ENCODE results near the gene CDC42EP2. TPM values are rescaled to one million over a fixed set of nuclear protein-coding genes. Genes with fewer than 3 reads are reported as not detected.

Gene CDC42EP2
- total RNA-seq, 6 experiments from 2014 or later = 0.55 to 3.4 (median 2.3) TPM

- Histone ChIP-seq H3K4me1 (peaks cover 0 to 7% (median 3%) of the 10 kb centered on the region in 4 donors), H3K27ac (no peak overlapping the region), H3K4me3 (no peak overlapping the region), H3K36me3 (no peaks in the 10 kb centered on the region), H3K9me3 (no peaks in the 10 kb centered on the region), H3K27me3 (no peaks in the 10 kb centered on the region)
- 0% methylated on average over 4 of the region's 4 CpGs for WGBS (ENCODE audit: insufficient coverage, low coverage, low lambda C conversion rate, missing lambda C conversion rate)
- DNase-seq = no peak
- intact Hi-C loops (cut with DNase I) = loop anchor here (5.0 to 10.0 kb wide), 2 partner anchors 48 to 146 kb away; no protein-coding TSS in a partner anchor
- peak; percentile 75 to 91 (median 86) for ATAC-seq
- TF ChIP-seq, protein P1, sequence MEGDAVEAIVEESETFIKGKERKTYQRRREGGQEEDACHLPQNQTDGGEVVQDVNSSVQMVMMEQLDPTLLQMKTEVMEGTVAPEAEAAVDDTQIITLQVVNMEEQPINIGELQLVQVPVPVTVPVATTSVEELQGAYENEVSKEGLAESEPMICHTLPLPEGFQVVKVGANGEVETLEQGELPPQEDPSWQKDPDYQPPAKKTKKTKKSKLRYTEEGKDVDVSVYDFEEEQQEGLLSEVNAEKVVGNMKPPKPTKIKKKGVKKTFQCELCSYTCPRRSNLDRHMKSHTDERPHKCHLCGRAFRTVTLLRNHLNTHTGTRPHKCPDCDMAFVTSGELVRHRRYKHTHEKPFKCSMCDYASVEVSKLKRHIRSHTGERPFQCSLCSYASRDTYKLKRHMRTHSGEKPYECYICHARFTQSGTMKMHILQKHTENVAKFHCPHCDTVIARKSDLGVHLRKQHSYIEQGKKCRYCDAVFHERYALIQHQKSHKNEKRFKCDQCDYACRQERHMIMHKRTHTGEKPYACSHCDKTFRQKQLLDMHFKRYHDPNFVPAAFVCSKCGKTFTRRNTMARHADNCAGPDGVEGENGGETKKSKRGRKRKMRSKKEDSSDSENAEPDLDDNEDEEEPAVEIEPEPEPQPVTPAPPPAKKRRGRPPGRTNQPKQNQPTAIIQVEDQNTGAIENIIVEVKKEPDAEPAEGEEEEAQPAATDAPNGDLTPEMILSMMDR (IDR thresholded peaks at IDR 0.05) = peak; percentile 68 to 88 (median 77)
- TF ChIP-seq POLR2A (IDR thresholded peaks at IDR 0.05) = no peak
These were observed 51.7 kb downstream of the CDC42EP2 start for GRCh38 chr11:65366340-65366773.

DNA sequence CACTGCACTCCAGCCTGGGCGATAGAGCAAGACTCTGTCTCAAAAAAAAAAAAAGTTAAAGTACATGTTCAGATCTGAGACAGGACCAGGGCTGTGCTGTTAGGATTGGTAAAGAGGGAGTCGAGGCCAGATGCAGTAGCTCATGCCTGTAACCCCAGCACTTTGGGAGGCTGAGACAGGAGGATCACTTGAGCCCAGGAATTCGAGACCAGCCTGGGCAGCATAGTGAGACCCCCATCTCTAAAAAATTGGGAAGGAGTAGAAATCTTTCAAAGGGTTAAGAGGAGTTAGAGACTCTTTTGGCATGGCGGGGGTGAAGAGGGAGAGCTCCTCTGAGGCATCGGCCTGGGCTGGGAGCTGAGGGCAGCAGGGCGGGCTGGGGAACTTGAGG, 56.0 kb downstream of the CDC42EP2 start:
- TF ChIP-seq POLR2A (IDR thresholded peaks at IDR 0.05) = no peak
- TF ChIP-seq, protein P1 (IDR thresholded peaks at IDR 0.05) = no peak

More for the DNA sequence above, 56.0 kb downstream of the CDC42EP2 start:
- Histone ChIP-seq H3K36me3 (no peaks in the 10 kb centered on the region), H3K4me3 (no peak overlapping the region), H3K27ac (peak overlapping the region; percentile 35 to 72 (median 64)), H3K4me1 (peaks cover 0 to 7% (median 3%) of the 10 kb centered on the region in 4 donors), H3K9me3 (no peaks in the 10 kb centered on the region), H3K27me3 (no peaks in the 10 kb centered on the region)
- ATAC-seq (peak in 2 of 4 donors; percentile 6 to 14), DNase-seq (no peak)
- intact Hi-C loops (cut with DNase I) = no loop called here
- 88% methylated on average over 3 of the region's 6 CpGs for WGBS (ENCODE audit: insufficient coverage, low coverage, low lambda C conversion rate, missing lambda C conversion rate)

Other genes with a start within 250 kb of the CDC42EP2 start
- 1 to 10 TPM in 3 of 6 experiments, under 1 TPM in 3; 0.31 to 2.3 (median 1.0) TPM for gene CDCA5, start 230.8 kb upstream of the CDC42EP2 start, total RNA-seq
- 10 to 100 TPM; 15.4 to 22.4 (median 18.0) TPM for gene ZFPL1, start 230.6 kb upstream of the CDC42EP2 start, total RNA-seq
- gene VPS51, start 218.7 kb upstream of the CDC42EP2 start, total RNA-seq = 100 to 1,000 TPM in 2 of 6 experiments, 10 to 100 TPM in 4; 41.5 to 170 (median 50.2) TPM
- gene TM7SF2, start 203.0 kb upstream of the CDC42EP2 start, total RNA-seq = 100 to 1,000 TPM in 1 of 6 experiments, 10 to 100 TPM in 5; 25.6 to 112 (median 37.8) TPM
- 10 to 100 TPM in 2 of 6 experiments, 1 to 10 TPM in 4; 4.9 to 15.7 (median 6.2) TPM for gene ZNHIT2, start 197.2 kb upstream of the CDC42EP2 start, total RNA-seq
- 100 to 1,000 TPM; 287 to 472 (median 343) TPM for gene FAU, start 192.7 kb upstream of the CDC42EP2 start, total RNA-seq
- 10 to 100 TPM; 26.3 to 51.7 (median 28.4) TPM for gene MRPL49, start 192.5 kb upstream of the CDC42EP2 start, total RNA-seq
- gene SYVN1, start 180.3 kb upstream of the CDC42EP2 start, total RNA-seq = 100 to 1,000 TPM in 4 of 6 experiments, 10 to 100 TPM in 2; 73.0 to 120 (median 109) TPM
- gene SPDYC, start 144.6 kb upstream of the CDC42EP2 start, total RNA-seq = 1 to 10 TPM in 2 of 6 experiments, under 1 TPM in 2, not detected in 2; 0.49 to 1.8 (median 0.87) TPM
- 100 to 1,000 TPM in 1 of 6 experiments, 10 to 100 TPM in 5; 55.7 to 124 (median 83.1) TPM for gene CAPN1, start 132.9 kb upstream of the CDC42EP2 start, total RNA-seq
- gene POLA2, start 52.9 kb upstream of the CDC42EP2 start, total RNA-seq = 1 to 10 TPM; 1.8 to 8.4 (median 3.5) TPM
- gene DPF2, start 19.0 kb downstream of the CDC42EP2 start, total RNA-seq = 10 to 100 TPM; 11.1 to 21.7 (median 19.4) TPM
- gene TIGD3, start 39.9 kb downstream of the CDC42EP2 start, total RNA-seq = under 1 TPM in 3 of 6 experiments, not detected in 3; 0.10 to 0.28 (median 0.20) TPM
- 10 to 100 TPM in 4 of 6 experiments, 1 to 10 TPM in 2; 7.5 to 17.5 (median 12.1) TPM for gene SLC25A45, start 67.8 kb downstream of the CDC42EP2 start, total RNA-seq
- gene FRMD8, start 71.8 kb downstream of the CDC42EP2 start, total RNA-seq = 10 to 100 TPM in 4 of 6 experiments, 1 to 10 TPM in 2; 7.7 to 17.1 (median 14.3) TPM
- 1,000 to 10,000 TPM in 2 of 6 experiments, 100 to 1,000 TPM in 4; 202 to 1,225 (median 767) TPM for gene NEAT1, start 107.9 kb downstream of the CDC42EP2 start, total RNA-seq
- 1,000 to 10,000 TPM; 2,716 to 5,163 (median 3,933) TPM for gene MALAT1, start 184.2 kb downstream of the CDC42EP2 start, total RNA-seq
- gene SCYL1, start 210.2 kb downstream of the CDC42EP2 start, total RNA-seq = 10 to 100 TPM; 51.3 to 82.3 (median 57.0) TPM
- gene LTBP3, start 243.5 kb downstream of the CDC42EP2 start, total RNA-seq = 10 to 100 TPM; 26.6 to 94.1 (median 46.8) TPM